Activated CD4-positive, CD25-positive, alpha-beta regulatory T cell treated with anti-CD3 and anti-CD28 coated beads, Interleukin-2, amount 50 U/mL, for 24 hours (primary cell): Measurements from ENCODE around the gene ACACB.

ENCODE experiments used
- ATAC-seq, 2 donors: fragments of 150-1000 bp; cut with Tn5 transposase; one replicate each; pipeline ENCODE4 v1.10.0; 2021; ENCODE audit warnings: mild to moderate bottlenecking in 1 of 2, moderate library complexity in 1 of 2

The ACACB gene

DNA sequence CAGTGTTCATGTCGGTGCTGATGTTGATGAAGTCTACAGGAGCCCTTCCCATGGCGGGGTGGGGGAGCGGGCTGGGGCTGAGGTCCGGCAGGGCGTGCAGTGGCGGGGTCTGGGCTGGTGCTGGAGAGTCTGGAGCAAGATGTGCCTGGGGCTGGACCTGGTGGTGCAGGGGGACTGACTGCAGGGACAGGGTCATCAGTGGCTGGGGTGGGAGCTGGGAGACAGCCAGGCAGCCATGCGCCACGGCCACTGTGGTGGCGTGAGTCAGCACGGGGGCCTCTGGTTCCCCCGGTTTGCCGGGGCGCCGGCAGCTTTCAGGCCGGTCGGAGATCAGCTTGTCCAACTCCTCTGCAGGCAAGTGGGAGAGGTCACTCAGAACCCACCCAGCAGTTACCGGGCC lies 165.1 kb downstream of the ACACB start:
- ATAC-seq: no peak

DNA sequence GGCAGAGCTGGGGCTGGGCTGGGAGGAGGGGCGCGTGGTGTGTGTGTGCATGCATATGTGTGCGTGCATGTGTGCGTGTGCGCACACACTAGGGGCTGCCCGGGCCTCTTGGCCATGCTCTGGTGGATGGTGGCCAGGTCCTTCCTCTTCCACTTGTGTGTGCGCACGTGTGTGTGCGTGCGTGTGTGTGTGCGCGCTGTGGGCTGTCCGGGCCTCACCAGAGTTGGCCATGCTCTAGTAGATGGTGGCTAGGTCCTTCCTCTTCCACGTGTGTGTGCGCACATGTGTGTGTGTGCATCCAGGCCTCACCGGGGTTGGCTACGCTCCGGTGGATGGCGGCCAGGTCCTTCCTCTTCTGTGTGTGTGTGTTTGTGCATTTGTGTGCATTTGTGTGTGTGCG lies 168.0 kb downstream of the ACACB start:
- ATAC-seq: no peak

DNA sequence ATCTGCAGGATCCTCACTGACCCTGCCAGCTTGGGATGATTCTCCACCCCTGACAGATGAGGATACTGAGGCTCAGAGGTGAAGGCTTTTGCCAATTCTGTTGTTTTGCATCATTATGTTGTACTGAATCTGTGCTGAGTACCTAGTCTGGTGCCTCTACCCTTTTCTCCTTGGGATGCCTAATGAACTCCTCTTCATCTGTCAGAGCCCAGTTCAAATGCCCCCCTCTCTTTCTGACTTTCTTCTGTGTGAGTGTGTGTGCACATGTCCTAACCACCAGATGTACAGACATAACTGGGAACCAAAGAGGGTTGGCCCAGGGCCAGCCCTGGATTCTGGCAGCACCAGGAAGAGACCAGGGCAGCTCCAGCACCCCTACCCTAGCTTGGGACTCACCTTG lies 169.9 kb downstream of the ACACB start:
- ATAC-seq: no peak

DNA sequence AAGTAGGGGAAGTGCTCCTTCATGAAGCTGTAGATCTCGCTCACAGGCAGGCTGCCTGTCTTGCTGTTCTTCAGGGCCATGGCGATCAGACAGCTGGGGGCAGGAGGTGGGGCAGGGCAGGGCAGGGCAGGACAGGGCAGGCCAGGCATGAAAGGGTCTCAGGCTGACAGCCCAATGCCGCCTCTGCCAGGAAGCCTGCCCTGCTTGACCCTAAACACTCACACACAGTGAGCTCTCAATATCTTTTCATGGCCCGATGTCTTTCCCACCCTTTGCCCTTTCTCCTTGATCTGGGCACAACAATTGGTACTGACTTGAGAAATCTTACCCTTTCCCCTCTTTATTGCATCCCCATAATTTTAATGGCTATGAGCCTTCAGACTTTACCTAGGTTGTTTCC lies 170.3 kb downstream of the ACACB start:
- ATAC-seq: no peak

DNA sequence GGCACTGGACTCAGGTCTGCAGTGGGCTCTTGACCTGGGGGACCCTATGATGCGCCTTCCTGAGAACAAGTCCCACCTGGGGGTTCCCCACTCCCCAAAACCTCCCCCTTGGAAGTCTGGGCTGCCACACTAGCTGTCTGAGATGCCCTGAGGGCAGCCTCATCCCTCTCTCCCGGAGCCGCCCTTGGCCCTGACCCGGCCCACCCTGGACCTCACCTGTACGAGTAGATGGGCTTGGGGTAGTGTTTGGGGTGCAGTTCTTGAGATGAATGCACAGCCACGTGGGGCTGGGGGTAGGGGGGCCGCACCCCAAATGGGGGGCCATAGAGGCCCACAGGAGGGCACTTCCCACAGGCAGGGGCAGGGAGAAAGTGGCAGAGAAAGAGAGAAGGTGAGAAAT lies 170.8 kb downstream of the ACACB start:
- no peak for ATAC-seq

DNA sequence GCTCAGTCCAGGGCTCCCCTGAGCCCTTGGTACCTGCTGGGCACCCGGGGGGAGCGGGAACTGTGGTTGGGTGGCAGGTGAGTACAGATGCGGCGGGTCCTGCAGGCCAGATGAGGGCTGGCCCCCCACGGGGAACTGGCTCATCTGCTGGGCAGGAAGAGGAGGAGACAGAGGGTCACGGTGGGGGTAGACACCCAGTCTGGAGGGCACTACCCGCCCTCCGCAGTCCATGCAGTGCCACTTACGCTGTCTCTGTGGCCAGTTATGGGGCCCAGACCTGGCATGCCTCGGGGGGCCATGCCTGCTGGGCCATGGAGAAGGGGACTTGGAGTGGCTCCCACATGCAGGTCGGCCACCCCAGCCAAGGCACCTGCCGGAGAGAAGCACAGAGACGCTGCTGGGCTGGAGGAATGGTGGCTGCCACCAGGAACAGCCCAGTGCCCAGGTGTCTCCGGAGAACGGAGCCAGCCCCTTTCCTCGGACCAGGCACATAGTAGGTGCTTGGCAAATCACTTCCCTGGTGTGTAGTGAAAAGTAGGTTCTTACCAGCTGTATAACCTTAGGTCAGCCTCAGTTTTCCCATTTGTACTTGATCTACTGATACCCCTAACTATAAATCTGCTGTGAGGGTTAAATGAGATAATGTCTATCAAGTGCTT lies 171.6 kb downstream of the ACACB start:
- no peak for ATAC-seq

DNA sequence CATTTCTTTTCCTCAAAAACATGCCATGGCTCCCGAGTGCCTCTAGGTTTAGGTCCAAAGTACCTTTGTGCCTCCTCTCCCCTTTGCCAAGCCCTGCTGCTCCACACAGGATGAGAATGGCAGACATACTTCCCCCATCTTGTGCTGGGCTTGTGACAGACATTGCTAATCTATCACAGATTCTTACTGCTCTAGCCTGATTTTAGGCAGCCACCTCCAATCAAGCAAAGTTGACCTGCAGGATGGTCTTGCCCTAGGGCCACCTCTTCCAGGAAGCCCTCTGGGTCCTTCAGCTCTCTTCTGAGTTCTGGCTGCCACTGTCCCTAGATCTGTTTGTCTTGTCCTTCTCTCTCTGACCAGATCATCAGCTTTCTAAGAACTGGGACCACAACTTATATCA lies 172.2 kb downstream of the ACACB start:
- no peak for ATAC-seq

DNA sequence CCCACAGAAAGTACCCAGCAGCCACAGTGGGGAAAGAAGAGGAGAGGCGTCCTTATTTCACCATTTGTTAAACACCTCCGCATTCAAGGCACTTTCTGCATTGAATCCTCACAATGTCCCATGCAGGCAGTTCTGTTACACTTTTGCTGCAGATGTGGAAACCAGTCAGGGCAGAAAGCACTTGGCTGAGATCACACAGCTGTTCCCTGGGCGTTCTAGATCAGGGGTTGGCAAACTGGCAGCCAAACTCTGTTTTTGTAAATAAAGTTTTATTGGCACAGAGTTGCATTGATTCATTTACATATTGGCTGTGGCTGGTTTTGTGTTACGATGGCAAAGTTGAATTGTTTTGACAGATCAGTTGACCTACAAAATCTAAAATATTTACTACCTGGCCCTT lies 172.6 kb downstream of the ACACB start:
- no peak for ATAC-seq

DNA sequence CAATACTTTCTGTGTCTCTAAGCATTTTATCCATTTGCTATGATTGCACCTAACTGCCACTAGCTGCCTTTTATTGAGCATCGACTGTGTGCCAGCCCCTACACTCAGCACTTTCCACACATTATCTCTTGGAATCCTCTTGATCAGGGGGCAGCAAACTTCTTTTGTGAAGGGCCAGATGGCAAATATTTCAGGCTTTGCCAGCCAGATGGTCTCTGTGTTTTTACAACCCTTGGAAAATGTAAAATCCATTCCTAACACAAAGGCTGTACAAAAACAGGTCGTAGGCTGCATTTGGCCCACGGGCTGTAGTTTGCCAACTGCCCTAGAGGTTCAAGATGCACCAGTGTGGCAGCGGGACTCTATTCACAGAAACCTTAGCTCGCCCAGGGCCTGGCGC lies 173.2 kb downstream of the ACACB start:
- ATAC-seq: no peak

DNA sequence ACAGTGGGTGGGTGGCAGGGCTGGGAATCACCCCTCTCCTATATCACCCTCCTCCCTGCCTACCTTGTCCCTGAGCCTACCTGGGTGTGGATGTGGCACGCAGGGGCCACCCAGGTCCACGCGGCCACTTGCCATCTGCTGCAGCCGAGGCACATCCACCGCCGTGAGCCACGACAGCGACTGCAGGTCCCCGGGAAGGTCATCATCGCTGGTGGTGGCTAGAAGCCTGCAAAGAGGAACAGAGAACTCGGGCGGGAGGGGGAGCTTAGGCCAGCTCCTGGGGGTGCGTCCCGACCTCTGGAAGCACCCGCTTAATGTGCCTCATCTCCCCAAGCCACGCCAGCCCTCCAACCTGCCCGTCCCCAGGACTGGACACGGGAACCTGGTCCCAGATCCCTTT lies 173.7 kb downstream of the ACACB start:
- no peak for ATAC-seq

DNA sequence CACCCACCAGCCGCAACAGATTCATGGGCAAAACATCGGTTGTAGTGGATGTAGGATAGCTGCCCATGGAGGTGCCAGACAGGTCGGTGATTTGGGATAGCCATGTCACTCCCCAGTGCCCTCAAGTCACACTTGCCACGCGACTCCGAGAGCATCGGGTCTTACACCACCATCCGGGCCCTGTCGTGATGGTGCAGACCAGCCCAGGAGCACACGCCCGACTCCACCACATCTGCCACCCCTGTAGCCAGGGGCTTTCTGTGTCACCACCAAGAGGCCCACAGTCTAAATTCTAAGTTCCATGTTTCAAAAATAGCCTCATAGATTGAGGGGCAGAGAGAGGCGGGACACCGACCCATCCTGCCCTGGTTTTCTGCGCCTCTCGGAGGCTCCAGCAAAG lies 174.7 kb downstream of the ACACB start:
- ATAC-seq: no peak

DNA sequence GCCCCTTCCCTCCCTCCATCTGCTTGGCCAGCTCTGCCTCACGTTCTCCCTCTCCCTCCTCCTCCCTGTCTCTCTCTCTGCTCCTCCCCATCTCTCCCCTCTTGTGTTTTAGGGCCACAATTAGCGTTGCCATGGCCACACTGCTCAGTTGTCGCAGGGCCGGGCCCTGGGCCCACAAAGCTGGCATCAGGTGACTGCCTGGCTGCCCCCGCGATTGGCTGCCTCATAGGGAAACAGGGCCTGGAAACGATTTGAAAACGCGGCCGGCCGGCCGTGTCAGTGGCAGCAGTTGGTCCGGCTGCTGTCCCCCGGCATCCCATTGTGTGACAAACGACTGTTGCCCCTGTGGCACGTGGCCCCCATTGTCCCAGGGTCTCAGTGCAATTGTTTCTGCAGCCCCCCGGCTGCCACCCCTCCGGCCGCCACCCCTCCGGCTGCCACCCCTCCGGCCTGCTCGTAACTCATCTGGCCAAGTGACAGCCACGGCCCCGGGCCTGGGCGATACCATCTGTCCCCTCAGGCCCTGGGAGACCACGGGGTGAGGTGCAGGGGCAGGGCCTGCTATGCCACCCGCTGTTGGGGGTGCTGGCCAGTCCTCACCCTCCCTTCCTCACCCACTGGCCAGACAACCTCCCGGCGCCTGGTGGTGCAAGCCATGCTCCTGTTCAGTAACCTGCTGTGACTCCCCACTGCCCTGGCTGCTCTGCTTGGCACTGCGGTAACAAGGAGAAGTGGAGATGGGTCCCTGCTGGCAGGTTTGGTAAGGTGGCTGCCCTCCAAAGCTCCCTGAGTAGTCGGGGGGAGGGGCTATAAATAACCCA lies 175.3 kb downstream of the ACACB start:
- ATAC-seq: no peak

DNA sequence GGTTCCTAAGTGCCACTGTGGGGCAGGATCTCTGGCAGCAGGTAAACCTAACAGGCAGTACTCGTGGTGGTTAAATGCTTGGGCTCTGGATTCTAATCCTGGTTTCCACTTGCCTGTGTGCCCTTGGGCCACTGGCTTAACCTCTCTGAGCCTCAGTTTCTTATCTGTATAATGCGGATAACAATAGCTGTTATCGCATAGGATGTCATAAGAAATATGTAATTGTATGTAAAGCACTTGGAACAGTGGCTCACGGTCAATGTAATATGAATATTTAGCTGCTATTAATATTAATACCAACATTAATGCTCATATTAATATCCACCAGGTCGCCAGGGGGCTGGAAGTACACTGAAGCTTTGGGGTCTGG lies 175.9 kb downstream of the ACACB start:
- no peak for ATAC-seq

DNA sequence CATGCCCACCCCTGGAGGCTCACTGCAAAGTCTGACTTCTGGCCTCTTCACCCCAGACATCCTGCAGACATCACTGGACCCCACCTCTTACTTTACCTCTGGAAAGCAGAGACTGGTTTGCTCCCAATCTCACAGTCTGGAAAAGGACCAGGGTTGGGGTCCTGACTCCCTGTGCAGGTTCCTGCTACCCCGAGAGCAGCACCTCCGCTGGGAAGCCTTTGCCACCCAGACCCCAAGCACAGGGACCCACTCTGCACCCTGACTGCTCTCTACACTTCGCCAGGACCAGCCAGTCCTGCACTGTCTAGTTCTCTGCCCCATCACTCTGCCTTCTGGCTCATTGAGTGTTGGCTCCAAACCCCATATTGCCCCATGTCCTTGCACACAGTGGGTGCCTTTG lies 176.7 kb downstream of the ACACB start:
- no peak for ATAC-seq

DNA sequence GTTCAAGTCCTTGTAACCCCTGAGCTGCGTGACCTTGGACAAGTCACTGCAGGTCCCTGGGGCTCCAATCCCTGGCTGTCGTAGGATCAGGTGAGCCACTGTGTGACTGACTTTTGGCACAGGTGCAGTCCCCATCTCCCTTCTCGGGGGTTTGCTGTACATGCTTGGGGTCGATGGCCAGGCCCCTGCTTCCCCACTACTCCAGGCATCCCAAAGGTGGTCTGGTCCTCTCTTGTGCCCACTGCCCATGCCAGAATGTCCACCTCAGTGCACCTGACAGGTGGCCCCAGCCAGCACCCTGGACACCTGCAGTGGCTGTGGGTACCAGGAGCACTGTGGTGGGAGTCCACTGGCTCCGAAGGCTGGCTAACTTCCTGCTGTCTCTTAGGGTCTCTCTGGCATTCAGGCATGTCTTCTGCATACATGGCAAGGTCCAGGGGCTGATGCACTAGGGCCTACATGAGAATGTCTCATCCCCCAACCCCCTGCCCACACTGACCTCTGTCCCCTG lies 178.0 kb downstream of the ACACB start:
- ATAC-seq: no peak

DNA sequence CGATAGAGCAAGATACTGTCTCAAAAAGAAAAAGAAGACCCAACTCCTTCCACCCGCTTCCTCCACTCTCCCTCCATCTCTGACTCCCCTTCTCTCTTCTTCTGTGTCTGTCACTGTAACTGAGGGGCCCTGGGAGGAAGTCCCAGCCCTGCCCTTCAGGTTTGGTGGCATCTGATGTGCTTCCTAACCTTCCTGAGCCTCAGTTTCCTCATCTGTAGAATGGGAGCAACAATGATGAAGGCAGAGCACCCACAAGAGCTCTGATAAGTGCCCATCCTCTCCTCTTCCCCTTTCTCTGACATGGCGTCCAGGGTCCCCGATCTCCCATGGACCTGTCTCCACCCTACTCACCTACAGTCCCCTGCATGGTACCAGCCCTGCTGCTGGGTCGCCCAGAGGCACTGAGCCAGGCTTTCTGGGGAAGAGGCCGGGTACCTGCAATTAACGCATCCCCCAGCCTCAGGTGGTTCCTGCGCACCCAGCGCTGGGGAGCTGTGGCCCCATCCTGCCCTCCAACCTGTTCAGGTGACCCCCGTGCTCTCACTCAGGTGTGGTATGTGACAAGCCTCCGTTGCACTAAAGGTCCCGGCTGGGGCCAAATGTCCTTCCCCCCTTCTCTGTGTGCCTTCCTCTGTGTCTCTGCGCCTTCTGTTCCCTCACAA lies 179.5 kb downstream of the ACACB start:
- ATAC-seq: no peak

DNA sequence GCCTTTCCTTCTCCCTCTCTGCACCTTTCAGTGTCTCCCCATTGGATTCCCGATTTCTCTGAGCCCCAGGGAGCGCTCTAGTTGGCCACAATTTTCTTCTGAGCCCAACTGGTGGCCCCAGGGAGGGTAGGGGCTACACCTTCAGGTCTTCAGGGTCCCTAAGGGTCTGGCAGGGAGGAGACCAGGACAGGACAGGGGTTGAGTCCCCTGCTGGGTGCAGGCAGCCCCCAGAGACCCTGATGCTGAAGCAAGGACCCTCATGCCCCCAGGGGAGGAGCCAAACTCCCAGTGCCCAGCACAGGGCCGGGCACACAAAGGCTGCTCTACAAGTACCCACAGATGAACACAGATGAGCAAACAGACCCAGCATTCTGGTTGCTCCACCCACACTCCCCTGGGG lies 180.0 kb downstream of the ACACB start:
- ATAC-seq: no peak

DNA sequence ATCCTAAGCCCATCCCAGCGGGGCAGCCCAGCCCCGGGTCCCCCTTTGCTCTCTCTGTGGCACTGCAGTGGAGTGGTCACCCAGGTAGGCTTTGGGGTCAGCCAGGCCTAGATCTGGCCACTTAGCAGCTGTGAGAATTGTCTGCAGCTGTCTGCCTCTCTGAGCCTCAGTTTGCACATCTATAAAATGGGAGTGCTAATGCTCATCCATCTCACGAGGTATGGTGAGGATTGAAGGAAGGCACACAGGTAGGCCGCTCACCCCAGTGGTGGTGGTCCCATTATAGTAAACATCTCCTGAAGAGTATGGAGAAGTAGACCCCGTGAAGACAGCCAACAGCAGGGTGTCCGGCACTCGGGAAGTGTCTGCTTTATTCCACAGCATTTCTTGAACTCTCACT lies 183.5 kb downstream of the ACACB start:
- ATAC-seq: no peak

DNA sequence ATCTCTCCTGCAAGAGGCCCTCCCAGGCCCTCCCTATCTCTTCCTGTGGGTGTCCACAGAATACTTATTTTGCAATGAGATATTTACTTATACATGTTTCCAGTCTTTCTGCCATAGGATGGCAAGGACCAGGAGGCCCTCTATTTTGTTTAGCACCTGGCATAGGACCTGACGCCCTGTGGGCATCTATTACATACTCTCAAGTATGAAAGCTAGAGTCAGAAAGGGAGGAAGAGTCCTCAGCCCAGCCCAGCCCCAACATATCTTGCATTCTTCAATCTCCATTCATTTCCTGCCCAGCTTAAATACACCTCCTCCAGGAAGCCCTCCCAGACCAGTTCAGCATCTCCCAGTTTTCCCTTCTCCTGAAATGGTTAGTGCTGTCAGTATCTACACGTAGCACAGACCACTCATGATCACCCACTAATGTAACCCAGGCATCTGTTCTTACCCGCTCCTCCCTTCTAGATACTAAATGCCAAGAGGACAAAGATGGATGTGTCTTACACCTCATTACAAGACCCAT lies 185.3 kb downstream of the ACACB start:
- no peak for ATAC-seq

DNA sequence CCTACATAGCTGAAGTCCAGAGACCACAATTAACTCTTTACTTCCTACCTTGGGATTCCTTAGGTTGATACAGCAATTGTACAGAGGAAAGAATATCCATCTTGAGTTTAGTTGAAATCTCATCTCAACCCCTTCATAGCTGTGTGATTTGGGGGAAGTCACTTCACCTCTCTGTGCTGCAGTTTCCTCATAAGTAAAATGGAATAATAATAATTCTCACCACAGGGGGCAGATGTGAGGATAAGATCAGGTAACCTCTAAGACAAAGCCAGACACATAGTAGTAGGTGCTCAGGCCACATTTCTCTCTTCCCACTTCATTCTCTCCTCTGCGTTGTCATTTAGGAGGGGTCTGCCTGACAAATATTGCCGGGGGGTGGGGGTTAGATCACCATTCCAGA lies 186.0 kb downstream of the ACACB start:
- no peak for ATAC-seq

DNA sequence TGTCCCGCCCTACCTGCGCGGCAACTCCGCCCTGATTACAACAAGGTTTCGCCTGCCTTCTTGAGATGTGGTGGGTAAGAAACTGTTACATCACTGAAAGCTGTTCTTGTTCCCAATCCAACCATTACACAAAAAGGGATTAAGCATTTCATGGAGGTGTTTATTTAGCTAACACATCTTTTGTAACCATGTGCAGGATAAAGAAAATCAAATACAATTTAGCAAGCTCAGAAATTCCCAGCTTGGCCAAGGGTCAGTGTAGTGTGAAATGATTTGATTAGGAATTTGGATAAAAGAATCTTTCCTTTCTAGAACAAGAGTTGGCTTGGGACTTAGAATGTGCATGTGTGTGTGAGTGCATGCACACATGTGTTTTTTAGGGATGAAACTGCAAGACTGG lies 186.4 kb downstream of the ACACB start:
- ATAC-seq: no peak

DNA sequence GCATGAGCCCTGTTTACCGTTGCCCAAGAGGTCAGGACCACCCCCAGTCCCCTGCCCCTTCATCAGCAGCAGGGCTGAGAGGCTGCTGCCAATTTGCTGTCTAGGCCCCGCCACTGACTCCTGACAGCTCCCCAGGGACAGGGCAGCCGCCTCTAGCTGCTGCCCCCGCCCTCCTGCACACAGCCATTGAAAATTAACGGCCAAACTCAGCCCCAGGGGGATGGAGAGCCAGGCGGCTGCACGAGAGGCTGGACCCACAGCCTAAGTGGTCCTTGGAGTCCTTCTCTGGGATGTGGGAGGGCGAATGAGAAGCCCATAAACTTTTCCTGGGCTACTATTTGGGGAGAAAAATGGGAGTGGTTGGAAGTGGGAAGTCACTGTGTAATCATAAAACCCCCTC lies 188.1 kb downstream of the ACACB start:
- no peak for ATAC-seq

DNA sequence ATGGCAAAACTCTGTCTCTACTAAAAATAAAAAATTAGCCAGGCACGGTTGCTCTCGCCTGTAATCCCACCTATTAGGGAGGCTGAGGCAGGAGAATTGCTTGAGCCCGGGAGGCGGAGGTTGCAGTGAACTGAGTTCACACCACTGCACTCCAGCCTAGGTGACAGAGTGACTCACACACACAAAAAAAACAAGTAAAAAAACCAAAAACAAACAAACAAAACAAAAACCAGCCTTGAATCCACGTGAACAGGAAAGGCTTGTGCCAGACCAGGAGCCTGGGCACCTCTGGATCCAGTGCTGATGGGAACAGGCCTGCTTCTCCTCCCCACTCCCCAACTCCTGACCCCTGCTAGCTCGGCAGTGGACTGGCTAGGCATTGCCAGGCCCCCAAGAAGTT lies 189.2 kb downstream of the ACACB start:
- no peak for ATAC-seq

DNA sequence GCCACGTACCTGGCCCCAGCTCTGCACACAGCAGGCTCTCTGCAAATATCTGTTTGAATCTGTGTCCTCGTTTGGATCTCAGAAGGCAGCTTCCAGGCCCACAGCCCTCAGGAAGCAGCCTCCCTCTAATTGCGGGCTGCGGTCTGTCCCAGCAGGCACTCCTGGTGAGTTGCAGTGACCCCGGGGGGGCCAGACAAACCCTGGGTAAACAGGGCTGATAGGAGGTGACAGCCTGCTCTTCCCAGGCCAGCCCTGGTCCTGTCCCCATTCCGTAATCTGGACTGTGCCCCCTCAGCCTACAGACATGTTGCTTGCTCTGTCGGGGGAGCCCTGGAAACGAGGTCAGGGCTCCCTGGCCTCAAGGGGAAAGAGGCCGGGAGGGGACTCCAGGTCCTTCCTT lies 190.7 kb downstream of the ACACB start:
- no peak for ATAC-seq
